Fibroblast of peridontal ligament (primary cell): ENCODE results near the gene SETD1B.
A peak's percentile ranks its signal among the peaks of the same experiment; 100 is the strongest.

Experiments
- DNase-seq: peaks from one replicate; pipeline ENCODE4 v3.0.0-alpha.2; 2010; ENCODE audit errors: extremely low read depth

Gene SETD1B

GRCh38 chr12:121807642-121808347 is 4.0 kb downstream of the SETD1B start:
- DNase-seq = no peak

- no peak for DNase-seq
These were observed 4.8 kb downstream of the SETD1B start for GRCh38 chr12:121808623-121809022.

GRCh38 chr12:121809712-121810116 is 5.9 kb downstream of the SETD1B start:
- DNase-seq = no peak

GRCh38 chr12:121810234-121810817 is 6.5 kb downstream of the SETD1B start:
- DNase-seq = no peak

- DNase-seq = no peak
These were observed 7.1 kb downstream of the SETD1B start for GRCh38 chr12:121810833-121811433.

- peak; percentile 54 for DNase-seq
These were observed 7.9 kb downstream of the SETD1B start for GRCh38 chr12:121811434-121812319.

- DNase-seq = peak; percentile 64
These were observed 8.6 kb downstream of the SETD1B start for GRCh38 chr12:121812320-121812871.

GRCh38 chr12:121812921-121813896 is 9.4 kb downstream of the SETD1B start:
- peak; percentile 44 for DNase-seq

- no peak for DNase-seq
These were observed 10.1 kb downstream of the SETD1B start for GRCh38 chr12:121813951-121814350.

- no peak for DNase-seq
These were observed 10.8 kb downstream of the SETD1B start for GRCh38 chr12:121814429-121815119.

- DNase-seq = no peak
These were observed 11.5 kb downstream of the SETD1B start for GRCh38 chr12:121815263-121815662.

GRCh38 chr12:121816925-121817647 is 13.3 kb downstream of the SETD1B start:
- DNase-seq = no peak

- DNase-seq = no peak
These were observed 13.8 kb downstream of the SETD1B start for GRCh38 chr12:121817648-121818043.

- DNase-seq = no peak
These were observed 15.6 kb downstream of the SETD1B start for GRCh38 chr12:121819212-121819949.

GRCh38 chr12:121820056-121820455 is 16.2 kb downstream of the SETD1B start:
- no peak for DNase-seq

- no peak for DNase-seq
These were observed 18.7 kb downstream of the SETD1B start for GRCh38 chr12:121822393-121823100.

- no peak for DNase-seq
These were observed 19.4 kb downstream of the SETD1B start for GRCh38 chr12:121823101-121823726.

GRCh38 chr12:121823727-121824115 is 19.9 kb downstream of the SETD1B start:
- DNase-seq = no peak
